Measurements from ENCODE around the gene NRXN3.

The NRXN3 gene

DNA sequence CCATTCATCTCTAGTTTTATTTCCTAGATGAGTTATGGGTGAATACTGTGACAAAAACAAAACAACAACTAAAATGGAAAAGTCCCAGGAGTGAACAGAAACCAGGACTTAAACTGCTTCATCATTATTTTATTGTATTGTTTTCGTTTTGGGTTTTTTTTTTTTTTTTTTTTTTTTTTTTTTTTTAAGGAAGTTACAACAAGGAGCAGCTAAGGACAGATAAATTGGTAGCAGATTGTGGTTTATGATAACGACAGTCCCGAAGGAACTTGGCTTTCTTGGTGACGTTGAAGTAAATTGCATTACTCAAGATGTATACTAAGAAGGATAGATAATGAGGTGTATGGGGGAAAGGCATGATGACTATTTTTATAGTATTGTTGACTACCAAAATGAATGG, 866.3 kb downstream of the NRXN3 start:
- Mint-ChIP-seq H3K27ac (no peak overlapping the region), H3K4me1 (peaks cover 7% of the 10 kb centered on the region), H3K9me3 (peaks cover 5% of the 10 kb centered on the region), H3K27me3 (ENCODE audit: low read depth) (no peaks in the 10 kb centered on the region), H3K36me3 (ENCODE audit: low read depth) (no peaks in the 10 kb centered on the region), H3K4me3 (no peak overlapping the region)
- TF ChIP-seq, protein P1, sequence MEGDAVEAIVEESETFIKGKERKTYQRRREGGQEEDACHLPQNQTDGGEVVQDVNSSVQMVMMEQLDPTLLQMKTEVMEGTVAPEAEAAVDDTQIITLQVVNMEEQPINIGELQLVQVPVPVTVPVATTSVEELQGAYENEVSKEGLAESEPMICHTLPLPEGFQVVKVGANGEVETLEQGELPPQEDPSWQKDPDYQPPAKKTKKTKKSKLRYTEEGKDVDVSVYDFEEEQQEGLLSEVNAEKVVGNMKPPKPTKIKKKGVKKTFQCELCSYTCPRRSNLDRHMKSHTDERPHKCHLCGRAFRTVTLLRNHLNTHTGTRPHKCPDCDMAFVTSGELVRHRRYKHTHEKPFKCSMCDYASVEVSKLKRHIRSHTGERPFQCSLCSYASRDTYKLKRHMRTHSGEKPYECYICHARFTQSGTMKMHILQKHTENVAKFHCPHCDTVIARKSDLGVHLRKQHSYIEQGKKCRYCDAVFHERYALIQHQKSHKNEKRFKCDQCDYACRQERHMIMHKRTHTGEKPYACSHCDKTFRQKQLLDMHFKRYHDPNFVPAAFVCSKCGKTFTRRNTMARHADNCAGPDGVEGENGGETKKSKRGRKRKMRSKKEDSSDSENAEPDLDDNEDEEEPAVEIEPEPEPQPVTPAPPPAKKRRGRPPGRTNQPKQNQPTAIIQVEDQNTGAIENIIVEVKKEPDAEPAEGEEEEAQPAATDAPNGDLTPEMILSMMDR (IDR thresholded peaks at IDR 0.05; ENCODE audit: unreplicated experiment in 3 of 3): no peak

GRCh38 chr14:79037106-79037505, 866.9 kb downstream of the NRXN3 start:
- Mint-ChIP-seq H3K4me3 (no peak overlapping the region), H3K9me3 (peaks cover 5% of the 10 kb centered on the region), H3K27ac (no peak overlapping the region), H3K36me3 (ENCODE audit: low read depth) (no peaks in the 10 kb centered on the region), H3K27me3 (ENCODE audit: low read depth) (no peaks in the 10 kb centered on the region), H3K4me1 (peaks cover 7% of the 10 kb centered on the region)
- TF ChIP-seq, protein P1 (IDR thresholded peaks at IDR 0.05; ENCODE audit: unreplicated experiment in 3 of 3): no peak

DNA sequence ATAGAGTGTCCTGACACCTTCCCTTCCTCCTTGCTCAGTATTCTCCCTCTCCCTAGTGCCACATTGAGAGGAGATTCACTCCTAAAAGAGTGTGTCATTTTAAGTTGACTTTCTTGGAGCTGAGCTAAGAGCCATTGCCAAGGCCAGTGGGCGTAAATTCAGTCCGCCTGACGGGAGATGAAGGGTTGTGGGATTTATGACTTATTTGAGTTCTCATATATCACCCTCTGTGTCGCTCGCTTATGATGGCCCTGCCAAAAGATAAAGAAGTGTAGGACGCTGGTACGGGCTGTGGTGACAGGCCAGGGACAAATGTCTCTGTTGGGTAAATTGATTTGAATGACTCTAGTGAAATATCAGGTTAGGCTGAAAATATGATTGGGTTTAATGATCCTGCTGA, 867.4 kb downstream of the NRXN3 start:
- Mint-ChIP-seq H3K9me3 (peaks cover 5% of the 10 kb centered on the region), H3K4me3 (no peak overlapping the region), H3K27me3 (ENCODE audit: low read depth) (no peaks in the 10 kb centered on the region), H3K4me1 (peaks cover 7% of the 10 kb centered on the region), H3K27ac (no peak overlapping the region), H3K36me3 (ENCODE audit: low read depth) (no peaks in the 10 kb centered on the region)
- TF ChIP-seq, protein P1 (IDR thresholded peaks at IDR 0.05; ENCODE audit: unreplicated experiment in 3 of 3): no peak

DNA sequence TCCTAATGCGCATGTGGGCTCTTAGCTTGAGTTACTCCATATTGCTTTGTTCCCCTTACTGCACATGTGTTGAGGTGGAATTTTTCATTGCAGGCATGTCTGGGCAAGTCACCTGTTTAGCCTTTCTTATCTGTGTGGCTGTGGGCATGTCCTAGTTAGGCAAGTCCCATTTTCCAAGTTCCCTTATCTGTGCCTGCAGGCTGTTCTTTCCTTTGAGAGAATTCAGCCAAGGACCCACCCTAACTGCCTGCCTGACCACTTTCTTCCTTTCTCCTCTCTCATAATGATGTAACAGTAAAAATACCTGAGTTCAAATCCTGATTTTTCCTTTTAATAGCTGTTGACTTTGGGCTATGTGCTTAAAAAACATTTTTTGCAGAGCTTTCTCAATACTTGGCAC, 870.6 kb downstream of the NRXN3 start:
- peaks cover 7% of the 10 kb centered on the region for H3K4me1 Mint-ChIP-seq
- TF ChIP-seq, protein P1 (IDR thresholded peaks at IDR 0.05; ENCODE audit: unreplicated experiment in 3 of 3): no peak
- H3K36me3 Mint-ChIP-seq (ENCODE audit: low read depth): no peaks in the 10 kb centered on the region
- H3K27me3 Mint-ChIP-seq (ENCODE audit: low read depth): no peaks in the 10 kb centered on the region
- no peak overlapping the region for H3K27ac Mint-ChIP-seq
- peaks cover 5% of the 10 kb centered on the region for H3K9me3 Mint-ChIP-seq
- H3K4me3 Mint-ChIP-seq: no peak overlapping the region

DNA sequence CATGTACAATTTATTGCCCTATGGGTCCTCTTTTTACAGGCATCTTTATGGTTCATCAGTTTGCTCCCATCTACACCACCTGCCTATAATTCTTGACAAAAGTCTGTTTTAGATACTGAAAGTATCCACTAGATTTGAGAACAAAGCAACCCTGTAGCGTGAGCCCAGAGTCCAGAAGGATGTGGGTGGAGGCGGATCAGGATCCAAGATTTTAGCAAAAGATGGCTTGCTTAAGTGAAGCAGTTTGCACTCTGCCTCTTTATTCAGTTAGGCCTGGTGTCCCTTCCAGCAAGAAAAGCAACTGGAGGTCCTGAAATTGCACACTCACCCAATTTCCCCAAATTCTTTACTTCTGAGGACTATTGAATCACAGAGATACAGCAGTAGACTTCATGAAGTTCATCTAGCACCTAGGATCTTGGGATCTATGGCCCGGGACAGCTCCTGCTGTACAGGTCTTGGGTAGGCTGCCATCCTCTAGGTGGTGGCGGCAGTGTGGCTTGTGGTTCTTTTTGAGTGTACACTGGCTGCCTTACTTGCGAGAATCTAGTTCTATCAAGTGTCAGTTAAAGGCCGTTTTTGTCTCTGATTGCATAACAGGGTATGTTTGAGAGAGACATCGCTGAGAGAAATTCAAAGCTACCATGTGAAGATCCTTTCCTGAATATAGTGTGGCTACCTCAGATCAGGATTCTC, 873.2 kb downstream of the NRXN3 start:
- H3K4me1 Mint-ChIP-seq: no peaks in the 10 kb centered on the region
- no peaks in the 10 kb centered on the region for H3K36me3 Mint-ChIP-seq (ENCODE audit: low read depth)
- TF ChIP-seq, protein P1 (IDR thresholded peaks at IDR 0.05; ENCODE audit: unreplicated experiment in 3 of 3): no peak
- no peaks in the 10 kb centered on the region for H3K27me3 Mint-ChIP-seq (ENCODE audit: low read depth)
- peaks cover 5% of the 10 kb centered on the region for H3K9me3 Mint-ChIP-seq
- no peak overlapping the region for H3K27ac Mint-ChIP-seq
- H3K4me3 Mint-ChIP-seq: no peak overlapping the region
